ENCODE measurements around the gene DYRK3.

The DYRK3 gene

DNA sequence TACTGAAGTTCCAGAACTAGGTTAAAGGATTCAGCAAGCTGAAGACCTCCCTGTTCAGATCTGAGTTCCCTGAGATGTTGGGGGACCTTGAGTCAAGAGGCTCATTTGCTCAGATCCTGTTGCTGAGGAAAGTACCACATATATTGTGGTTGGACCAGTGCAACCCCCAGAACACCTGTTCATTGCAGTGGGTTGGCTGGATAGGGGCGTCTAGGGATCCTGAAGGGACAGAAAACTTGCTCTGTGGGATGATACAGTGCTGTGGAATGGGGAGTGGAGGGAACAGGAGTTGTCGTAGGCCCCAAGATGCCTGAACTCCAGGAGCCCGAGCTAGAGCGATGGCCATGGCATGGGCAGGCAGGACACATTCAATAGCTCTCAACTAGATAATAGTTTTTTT is 24.8 kb downstream of the DYRK3 start:
- no peaks in the 10 kb centered on the region for H3K9me3 Mint-ChIP-seq
- H3K4me1 Mint-ChIP-seq (ENCODE audit: low read depth), result peaks cover 55% of the 10 kb centered on the region
- H3K36me3 Mint-ChIP-seq (ENCODE audit: low read depth), result no peaks in the 10 kb centered on the region
- H3K4me3 Mint-ChIP-seq, result no peak overlapping the region
- peaks cover 65% of the 10 kb centered on the region for H3K27me3 Mint-ChIP-seq
- H3K27ac Mint-ChIP-seq, result no peak overlapping the region
- intact Hi-C loops (cut with micrococcal nuclease), result loop anchor here (10.0 kb wide), 1 partner anchor 185 kb away; the partner anchor contains the start of gene IKBKE

DNA sequence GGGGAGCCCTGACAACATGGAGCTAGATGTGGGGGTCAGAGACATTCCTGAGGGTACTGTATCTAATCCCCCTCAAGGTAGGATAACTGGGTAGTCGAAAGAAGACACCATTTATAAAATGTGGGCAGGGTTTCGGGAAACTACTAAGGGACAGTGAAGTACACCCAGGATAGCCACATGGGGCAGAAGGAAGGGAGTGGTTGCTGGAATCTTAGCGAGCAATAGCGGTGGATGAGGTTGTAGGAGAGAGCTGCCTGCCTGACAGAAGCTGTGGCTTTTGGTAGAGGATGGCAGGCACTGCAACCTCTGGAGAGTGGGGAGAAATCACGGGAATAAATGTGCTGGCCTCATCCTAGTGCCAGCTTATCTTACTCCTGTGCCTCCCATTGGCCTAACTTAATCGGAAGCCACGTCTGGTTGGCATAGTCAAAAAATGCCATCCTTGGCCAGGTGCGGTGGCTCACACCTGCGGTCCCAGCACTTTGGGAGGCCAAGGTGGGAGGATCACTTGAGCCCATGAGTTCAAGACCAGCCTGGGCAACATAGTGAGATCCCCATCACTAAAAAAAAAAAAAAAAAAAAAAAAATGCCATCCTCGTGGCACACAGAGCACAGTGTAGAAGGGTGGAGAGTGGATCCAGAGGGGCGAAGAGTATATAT is 26.0 kb downstream of the DYRK3 start:
- Mint-ChIP-seq H3K27ac (no peak overlapping the region), H3K27me3 (peaks cover 73% of the 10 kb centered on the region), H3K36me3 (ENCODE audit: low read depth) (no peaks in the 10 kb centered on the region), H3K4me3 (no peak overlapping the region), H3K4me1 (ENCODE audit: low read depth) (peaks cover 59% of the 10 kb centered on the region), H3K9me3 (no peaks in the 10 kb centered on the region)
- intact Hi-C loops (cut with micrococcal nuclease), result loop anchor here (10.0 kb wide), 1 partner anchor 186 kb away; the partner anchor contains the start of gene IKBKE

DNA sequence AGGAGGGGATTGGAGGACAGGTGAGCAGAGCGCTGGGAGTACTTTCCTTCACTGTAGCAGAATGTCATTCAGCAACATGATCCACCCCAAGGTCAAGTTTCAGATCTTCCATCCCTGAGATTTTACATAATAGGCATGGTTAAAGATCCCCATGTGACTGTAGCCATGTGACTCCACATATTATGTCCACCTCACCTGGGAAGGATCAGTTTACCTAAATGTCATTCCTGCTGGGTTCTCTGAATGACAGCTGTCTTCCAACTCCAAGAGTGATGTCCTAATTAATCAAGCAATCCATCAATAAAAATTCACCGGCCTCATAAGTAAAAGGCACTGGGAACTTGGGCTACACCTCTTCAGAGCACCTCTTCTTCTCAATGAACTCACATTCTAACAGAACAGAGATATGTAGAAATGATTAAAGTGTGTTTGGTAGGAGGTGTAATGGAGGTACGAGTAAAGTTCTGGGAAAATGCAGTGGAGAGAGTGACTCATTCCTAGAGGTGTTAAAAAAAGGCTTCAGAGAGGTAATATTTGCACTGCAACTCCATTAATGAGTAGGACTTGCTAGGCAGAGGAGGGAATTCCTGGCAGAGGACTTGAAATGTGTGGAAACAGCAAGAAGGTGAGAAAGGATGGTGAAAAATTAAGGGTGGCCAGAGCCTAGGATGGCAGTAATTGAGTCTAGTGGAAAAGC is 27.2 kb downstream of the DYRK3 start:
- Mint-ChIP-seq H3K36me3 (ENCODE audit: low read depth) (no peaks in the 10 kb centered on the region), H3K27me3 (peaks cover 70% of the 10 kb centered on the region), H3K4me1 (ENCODE audit: low read depth) (peaks cover 63% of the 10 kb centered on the region), H3K27ac (no peak overlapping the region), H3K9me3 (no peaks in the 10 kb centered on the region), H3K4me3 (no peak overlapping the region)
- intact Hi-C loops (cut with micrococcal nuclease), result loop anchor here (10.0 kb wide), 1 partner anchor 188 kb away; the partner anchor contains the start of gene IKBKE

DNA sequence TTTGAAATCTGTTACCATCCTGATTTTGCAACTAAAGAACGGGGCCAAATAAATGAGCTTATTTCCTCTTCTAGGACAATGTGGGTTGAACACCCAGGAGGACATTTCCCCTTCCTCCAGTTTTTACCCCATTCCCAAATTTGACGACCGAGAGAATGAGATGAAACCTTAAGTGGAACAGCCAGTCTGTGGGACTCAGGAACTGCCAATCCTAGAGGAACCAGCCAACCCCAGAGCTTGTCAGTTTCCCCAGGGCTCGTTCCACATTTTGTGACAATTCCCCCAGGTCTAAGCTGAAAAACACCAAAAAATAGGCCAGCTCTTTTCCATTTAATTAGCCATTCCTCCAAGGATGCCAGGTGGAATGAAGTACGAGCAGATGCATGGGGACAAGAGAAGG is 28.0 kb downstream of the DYRK3 start:
- Mint-ChIP-seq H3K27ac (no peak overlapping the region), H3K4me3 (no peak overlapping the region), H3K27me3 (peaks cover 70% of the 10 kb centered on the region), H3K9me3 (no peaks in the 10 kb centered on the region), H3K36me3 (ENCODE audit: low read depth) (no peaks in the 10 kb centered on the region), H3K4me1 (ENCODE audit: low read depth) (peaks cover 59% of the 10 kb centered on the region)
- intact Hi-C loops (cut with micrococcal nuclease), result loop anchor here (10.0 kb wide), 1 partner anchor 189 kb away; the partner anchor contains the start of gene IKBKE

DNA sequence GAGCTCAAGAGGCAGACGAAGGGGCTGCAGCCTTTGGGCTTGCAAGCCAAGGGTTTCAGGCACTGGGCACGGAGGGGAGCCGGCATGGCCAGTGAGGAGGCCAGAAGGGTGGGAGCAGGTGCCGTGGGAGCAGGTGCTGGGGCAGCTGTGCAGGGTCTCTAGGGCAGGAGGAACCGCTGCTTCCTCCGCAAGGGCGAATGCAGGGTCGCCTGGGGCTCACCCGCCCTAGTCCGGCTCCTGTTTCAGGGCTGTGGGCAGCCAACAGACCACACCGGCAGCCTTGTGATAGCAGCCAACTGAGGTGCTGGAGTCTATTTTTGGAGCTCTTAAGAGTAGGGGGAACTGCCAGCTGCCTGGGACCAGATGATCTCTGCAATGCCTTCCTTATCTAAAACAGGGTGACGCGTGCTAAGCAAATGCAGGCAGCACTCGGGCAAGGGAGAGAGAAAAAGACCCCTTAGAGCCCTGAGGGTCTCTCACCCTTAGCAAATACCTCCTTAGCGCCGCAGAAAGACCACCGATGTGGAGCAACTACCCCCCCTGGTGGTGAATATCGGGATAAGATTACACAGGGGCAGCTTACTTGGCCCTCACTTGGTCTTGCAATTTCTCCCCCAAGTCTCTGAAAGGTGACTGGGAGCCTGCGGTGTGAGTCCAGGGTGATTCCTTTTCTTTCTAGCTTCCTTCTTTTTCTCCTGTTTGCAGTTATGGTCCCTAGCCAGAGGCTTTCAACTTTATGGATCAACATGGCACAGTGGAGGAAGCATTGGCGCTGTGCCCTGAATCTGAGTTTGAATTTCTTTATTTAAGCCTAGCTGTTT is 28.7 kb downstream of the DYRK3 start:
- Mint-ChIP-seq H3K36me3 (ENCODE audit: low read depth) (no peaks in the 10 kb centered on the region), H3K4me3 (no peak overlapping the region), H3K9me3 (no peaks in the 10 kb centered on the region), H3K27me3 (peaks cover 65% of the 10 kb centered on the region), H3K27ac (no peak overlapping the region), H3K4me1 (ENCODE audit: low read depth) (peaks cover 55% of the 10 kb centered on the region)
- intact Hi-C loops (cut with micrococcal nuclease), result loop anchor here (1.0 to 10.0 kb wide), 2 partner anchors 30 to 189 kb away; partner anchors contain the start of gene IKBKE

DNA sequence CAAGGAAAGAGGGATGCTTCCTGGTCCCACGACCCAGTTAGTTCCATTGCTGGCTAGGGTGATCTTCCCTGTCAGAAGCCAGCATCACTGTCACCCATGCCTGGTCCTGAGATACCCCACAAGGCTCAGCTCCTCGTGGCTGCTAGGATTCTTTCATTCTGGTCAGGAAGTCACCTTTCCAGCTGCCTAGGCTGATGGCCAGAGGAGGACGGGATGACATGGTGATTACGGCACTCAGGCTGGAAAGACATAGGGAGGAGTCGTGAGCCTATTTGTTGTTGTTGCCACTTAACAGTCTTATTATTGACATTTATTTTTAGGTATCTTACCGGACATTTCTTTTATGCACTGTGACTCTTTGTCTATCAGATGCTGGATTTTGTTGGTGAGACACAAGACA is 29.4 kb downstream of the DYRK3 start:
- H3K4me1 Mint-ChIP-seq (ENCODE audit: low read depth), result peaks cover 48% of the 10 kb centered on the region
- no peak overlapping the region for H3K4me3 Mint-ChIP-seq
- H3K9me3 Mint-ChIP-seq, result no peaks in the 10 kb centered on the region
- H3K27me3 Mint-ChIP-seq, result peaks cover 66% of the 10 kb centered on the region
- H3K27ac Mint-ChIP-seq, result no peak overlapping the region
- intact Hi-C loops (cut with micrococcal nuclease), result loop anchor here (1.0 to 10.0 kb wide), 2 partner anchors 30 to 190 kb away; partner anchors contain the start of gene IKBKE
- H3K36me3 Mint-ChIP-seq (ENCODE audit: low read depth), result no peaks in the 10 kb centered on the region

DNA sequence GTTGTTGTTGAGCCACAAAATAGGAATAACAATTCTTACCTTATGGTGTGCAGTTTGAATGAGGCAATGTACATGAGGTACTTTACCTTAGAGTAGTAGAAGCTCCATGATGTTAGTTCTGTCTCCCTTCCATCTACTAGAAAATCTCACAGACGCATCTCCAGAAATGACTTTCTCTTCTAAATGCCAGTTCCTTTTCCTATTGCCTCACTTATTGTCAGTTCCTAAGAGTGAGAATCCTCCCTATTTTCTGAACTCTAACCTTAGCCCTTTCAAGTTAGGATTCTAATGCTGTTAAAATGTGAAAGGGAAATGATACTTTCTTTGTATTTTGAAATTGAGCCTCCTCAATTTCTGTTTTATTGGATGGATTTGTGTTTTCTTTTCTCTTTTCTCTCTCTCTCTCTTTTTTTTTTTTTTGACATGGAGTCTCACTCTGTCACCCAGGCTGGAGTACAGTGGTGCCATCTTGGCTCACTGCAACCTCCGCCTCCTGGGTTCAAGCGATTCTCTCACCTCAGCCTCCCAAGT is 30.8 kb downstream of the DYRK3 start:
- no peaks in the 10 kb centered on the region for H3K36me3 Mint-ChIP-seq (ENCODE audit: low read depth)
- H3K4me3 Mint-ChIP-seq, result no peak overlapping the region
- intact Hi-C loops (cut with micrococcal nuclease), result loop anchor here (10.0 kb wide), 1 partner anchor 191 kb away; the partner anchor contains the start of gene IKBKE
- H3K27me3 Mint-ChIP-seq, result peaks cover 73% of the 10 kb centered on the region
- H3K4me1 Mint-ChIP-seq (ENCODE audit: low read depth), result peaks cover 44% of the 10 kb centered on the region
- H3K9me3 Mint-ChIP-seq, result no peaks in the 10 kb centered on the region
- H3K27ac Mint-ChIP-seq, result no peak overlapping the region

DNA sequence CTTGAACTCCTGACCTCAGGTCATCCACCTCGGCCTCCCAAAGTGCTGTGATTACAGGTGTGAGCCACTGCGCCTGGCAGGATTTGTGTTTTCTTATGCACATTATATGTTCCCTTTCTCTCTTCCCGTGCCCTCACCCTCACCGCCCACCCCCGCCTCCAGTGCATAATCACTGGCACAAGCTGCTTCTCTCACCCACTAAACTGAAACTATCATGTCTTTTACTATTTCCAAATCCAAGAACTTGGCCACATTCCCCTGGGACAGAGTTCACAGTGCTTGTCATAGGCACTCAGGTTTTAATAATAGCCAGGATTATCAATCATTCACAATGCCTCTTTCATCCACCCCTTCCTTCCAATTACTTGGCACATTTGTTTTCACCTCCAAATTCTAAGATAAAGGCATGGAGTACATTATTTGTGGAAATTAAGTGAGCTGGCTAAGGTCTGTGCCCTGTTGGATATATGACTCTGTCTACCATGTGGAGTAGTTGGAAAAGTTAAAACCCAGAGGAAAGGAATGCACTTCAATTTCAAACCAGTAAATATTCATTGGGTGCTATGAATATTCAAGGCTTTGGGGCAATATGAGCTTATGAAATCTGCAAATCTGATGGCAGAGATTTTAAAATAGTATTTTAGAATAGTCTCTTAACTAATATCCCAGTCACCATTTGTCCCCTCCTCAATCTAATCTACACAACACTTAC is 31.8 kb downstream of the DYRK3 start:
- no peaks in the 10 kb centered on the region for H3K9me3 Mint-ChIP-seq
- peaks cover 68% of the 10 kb centered on the region for H3K27me3 Mint-ChIP-seq
- H3K27ac Mint-ChIP-seq, result no peak overlapping the region
- peaks cover 42% of the 10 kb centered on the region for H3K4me1 Mint-ChIP-seq (ENCODE audit: low read depth)
- H3K4me3 Mint-ChIP-seq, result no peak overlapping the region
- H3K36me3 Mint-ChIP-seq (ENCODE audit: low read depth), result no peaks in the 10 kb centered on the region
- intact Hi-C loops (cut with micrococcal nuclease), result loop anchor here (10.0 kb wide), 1 partner anchor 192 kb away; the partner anchor contains the start of gene IKBKE

DNA sequence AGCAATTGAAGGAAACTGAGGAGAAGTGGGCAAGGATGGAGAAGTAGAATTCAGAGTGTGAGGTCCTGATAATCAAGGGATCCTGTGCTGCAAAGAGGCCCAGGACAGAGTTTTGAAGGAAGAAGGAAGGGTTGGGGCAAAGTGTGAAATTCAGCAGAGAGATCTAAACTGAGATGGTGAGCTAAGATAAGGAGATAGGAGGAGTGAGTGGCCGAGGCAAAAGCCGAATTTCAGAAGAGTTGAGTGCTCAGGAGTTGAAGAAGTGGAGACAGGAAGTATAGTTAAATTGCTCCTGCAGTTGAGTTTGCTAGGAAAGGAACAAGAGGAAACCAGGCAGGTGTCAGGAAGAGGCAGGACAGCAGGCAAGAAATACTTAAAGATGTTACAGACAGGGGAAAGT is 33.0 kb downstream of the DYRK3 start:
- Mint-ChIP-seq H3K4me3 (no peak overlapping the region), H3K9me3 (no peaks in the 10 kb centered on the region), H3K27ac (no peak overlapping the region), H3K36me3 (ENCODE audit: low read depth) (no peaks in the 10 kb centered on the region), H3K27me3 (peaks cover 58% of the 10 kb centered on the region), H3K4me1 (ENCODE audit: low read depth) (peaks cover 30% of the 10 kb centered on the region)
- intact Hi-C loops (cut with micrococcal nuclease), result loop anchor here (10.0 kb wide), 1 partner anchor 194 kb away; the partner anchor contains the start of gene IKBKE

DNA sequence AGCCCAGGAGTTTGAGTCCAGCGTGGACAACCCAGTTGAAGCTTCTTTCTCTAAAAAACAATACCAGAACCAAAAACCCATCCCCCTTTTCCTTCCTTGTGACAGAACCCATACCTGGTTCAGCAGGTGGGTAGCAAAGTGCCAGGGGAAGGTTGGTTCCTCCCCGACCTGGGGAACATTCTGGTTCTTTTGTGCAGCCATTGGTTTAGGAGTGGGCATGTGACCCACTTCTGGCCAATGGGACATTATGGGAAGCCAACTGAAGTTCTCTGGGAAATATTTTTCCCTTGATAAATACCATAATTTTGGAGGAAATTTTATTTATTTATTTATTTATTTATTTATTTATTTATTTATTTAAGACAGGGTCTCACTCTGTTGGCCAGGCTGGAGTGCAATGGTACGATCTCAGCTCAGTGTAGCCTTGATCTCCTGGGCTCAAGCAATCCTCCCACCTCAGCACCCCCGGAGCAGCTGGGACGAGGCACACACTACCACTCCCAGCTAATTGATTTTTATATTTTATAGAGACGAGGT is 33.6 kb downstream of the DYRK3 start:
- H3K36me3 Mint-ChIP-seq (ENCODE audit: low read depth), result no peaks in the 10 kb centered on the region
- intact Hi-C loops (cut with micrococcal nuclease), result loop anchor here (10.0 kb wide), 1 partner anchor 194 kb away; the partner anchor contains the start of gene IKBKE
- H3K27ac Mint-ChIP-seq, result no peak overlapping the region
- H3K4me1 Mint-ChIP-seq (ENCODE audit: low read depth), result peaks cover 24% of the 10 kb centered on the region
- H3K27me3 Mint-ChIP-seq, result peaks cover 52% of the 10 kb centered on the region
- H3K4me3 Mint-ChIP-seq, result no peak overlapping the region
- no peaks in the 10 kb centered on the region for H3K9me3 Mint-ChIP-seq

DNA sequence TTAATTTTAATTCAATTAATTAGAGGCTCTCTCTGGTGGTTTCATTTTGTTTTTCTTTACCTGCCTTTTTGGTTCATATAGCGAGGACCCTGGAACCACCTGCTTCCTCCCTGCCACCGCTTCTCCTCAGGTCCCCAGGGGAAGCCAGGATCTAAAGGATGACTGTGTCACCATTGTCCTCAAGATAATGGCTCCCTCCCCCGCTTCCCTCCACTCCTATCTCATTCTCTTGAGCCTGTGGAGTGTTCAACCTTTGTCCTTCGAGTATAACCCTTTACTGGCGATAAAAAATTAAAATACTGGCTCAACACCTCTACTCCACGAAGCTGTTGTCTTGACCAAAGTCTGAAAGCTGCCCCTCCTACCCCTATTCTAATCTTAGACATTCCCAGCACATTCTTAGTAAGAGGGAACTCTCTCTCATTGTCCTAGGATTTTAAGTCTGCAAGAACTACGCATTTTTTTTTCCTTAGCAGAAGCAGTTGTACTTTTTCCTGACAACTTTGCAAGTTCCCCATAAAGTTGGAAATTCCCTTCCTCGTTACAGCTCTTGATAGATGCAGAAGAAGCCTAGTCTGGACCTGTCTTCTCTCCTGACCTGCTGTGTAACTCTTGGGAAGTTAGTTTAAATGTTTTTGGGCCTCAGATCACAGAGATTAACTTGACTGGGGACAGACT is 36.8 kb downstream of the DYRK3 start:
- no peaks in the 10 kb centered on the region for H3K9me3 Mint-ChIP-seq
- H3K36me3 Mint-ChIP-seq (ENCODE audit: low read depth), result no peaks in the 10 kb centered on the region
- H3K27ac Mint-ChIP-seq, result no peak overlapping the region
- H3K4me1 Mint-ChIP-seq (ENCODE audit: low read depth), result peaks cover 13% of the 10 kb centered on the region
- intact Hi-C loops (cut with micrococcal nuclease), result no loop called here
- no peak overlapping the region for H3K4me3 Mint-ChIP-seq
- peaks cover 55% of the 10 kb centered on the region for H3K27me3 Mint-ChIP-seq

Measured in dendritic cell treated with granulocyte-macrophage colony-stimulating factor and Interleukin-4, amounts not matched to agents 40 ng/mL and 50 ng/mL, for 4 days (primary cell).